ENCODE data around the gene ZCCHC8. TPM values are rescaled to one million over a fixed set of nuclear protein-coding genes. Genes with fewer than 3 reads are reported as not detected.
"Not testable (repeated sequence)": the region's sequence is repeated elsewhere in the genome, so short reads cannot be mapped to it uniquely, and the experiment has no call there.

Gene ZCCHC8
- polyA plus RNA-seq, 2 of the 4 experiments (the other 2 are of a cell fraction), result 20.9 to 40.1 TPM

- ATAC-seq (no peak), FAIRE-seq (no peak), DNase-seq (ENCODE audit: low read depth in 1 of 2, low spot score in 1 of 2) (peak in 1 of 2 experiments; percentile 46)
- peak overlapping the region in 1 of 2 experiments; percentile 25; a peak in 1 of 6 replicates for H3K27ac ChIP-seq
- no peaks in the 10 kb centered on the region for H3K9me3 ChIP-seq
- H3K4me1 ChIP-seq, result peaks cover 23% of the 10 kb centered on the region
- POLR2A ChIA-PET, result no interaction called here
- H3K4me2 ChIP-seq, result no peak overlapping the region
- TF ChIP-seq REST (IDR thresholded peaks at IDR 0.05), result no peak
- no peak for TF ChIP-seq EHF (CRISPR knock-in tag; IDR thresholded peaks at IDR 0.05)
- no peak for TF ChIP-seq KDM1A (IDR thresholded peaks at IDR 0.05; ENCODE audit: low read depth)
- no peak for TF ChIP-seq MAX (IDR thresholded peaks at IDR 0.05)
- TF ChIP-seq RARB (CRISPR knock-in tag; IDR thresholded peaks at IDR 0.05), result no peak
- no peak for TF ChIP-seq SREBF2 (IDR thresholded peaks at IDR 0.05)
- no peak for TF ChIP-seq TFCP2L1 (CRISPR knock-in tag; IDR thresholded peaks at IDR 0.05)
- WGBS (ENCODE audit: missing lambda C conversion rate), result 86% methylated on average over 4 of the region's 4 CpGs
- no peak overlapping the region for H3K4me3 ChIP-seq
- CTCF ChIA-PET, result interaction anchor here (0.7 to 3.4 kb wide), 2 partner anchors 46 to 68 kb away, joined by 3 to 18 read pairs; partner anchors contain the start of gene CLIP1
Observed at GRCh38 chr12:122467983-122468382, 32.7 kb downstream of the ZCCHC8 start.

- not testable (repeated sequence) for H3K4me3 ChIP-seq, H3K9me3 ChIP-seq, FAIRE-seq
- WGBS (ENCODE audit: missing lambda C conversion rate), result 43% methylated on average over 17 of the region's 17 CpGs
- H3K4me1 ChIP-seq, result peaks cover 19% of the 10 kb centered on the region
- peak in 1 of 2 experiments; percentile 56; a peak in 2 of 5 replicates for TF ChIP-seq EP300 (IDR thresholded peaks at IDR 0.05)
- TF ChIP-seq MAFK (IDR thresholded peaks at IDR 0.05; ENCODE audit: partially characterized antibody), result peak; percentile 63
- peak; percentile 26; the same call in 1 of the 2 replicates for TF ChIP-seq FOSL2 (IDR thresholded peaks at IDR 0.05)
- peak; percentile 96 for TF ChIP-seq FOSL2 (CRISPR knock-in tag; IDR thresholded peaks at IDR 0.05)
- peak; percentile 64; the same call in 1 of the 2 replicates for TF ChIP-seq GATA3 (IDR thresholded peaks at IDR 0.05; ENCODE audit: borderline replicate concordance)
- TF ChIP-seq MAX (IDR thresholded peaks at IDR 0.05), result peak; percentile 55
- peak in 1 of 2 experiments; percentile 40; a peak in 1 of 5 replicates for TF ChIP-seq JUN (IDR thresholded peaks at IDR 0.05)
- TF ChIP-seq HES2 (IDR thresholded peaks at IDR 0.05), result peak; percentile 51
- TF ChIP-seq JUNB (IDR thresholded peaks at IDR 0.05), result peak; percentile 47; the same call in 1 of the 2 replicates
- TF ChIP-seq SMC3 (IDR thresholded peaks at IDR 0.05), result 0 out of 3 replicates have a peak, but pooled peaks have one; percentile 2
- TF ChIP-seq CEBPB (IDR thresholded peaks at IDR 0.05), result peak; percentile 46 to 90
- 0 out of 2 replicates have a peak, but pooled peaks have one; percentile 17 for TF ChIP-seq EHF (CRISPR knock-in tag; IDR thresholded peaks at IDR 0.05)
- H3K4me2 ChIP-seq, result peak overlapping the region; percentile 59
- ATAC-seq (peak; percentile 91 to 99), DNase-seq (ENCODE audit: low read depth in 1 of 2, low spot score in 1 of 2) (peak; percentile 94 to 97)
- ChIA-PET POLR2A (interaction anchor here (0.7 to 1.6 kb wide), 4 partner anchors 37 to 65 kb away, joined by 3 to 11 read pairs (median 4); partner anchors contain the start of gene ZCCHC8), CTCF (interaction anchor here (1.4 to 4.0 kb wide), 4 partner anchors 10 to 65 kb away, joined by 3 to 21 read pairs (median 4); no protein-coding TSS in a partner anchor)
- peak overlapping the region; percentile 70 to 88 for H3K27ac ChIP-seq
Observed at GRCh38 chr12:122464317-122465042, 36.3 kb downstream of the ZCCHC8 start.

GRCh38 chr12:122460641-122461040 lies 40.1 kb downstream of the ZCCHC8 start:
- peaks cover 30% of the 10 kb centered on the region for H3K4me1 ChIP-seq
- ATAC-seq (no peak), FAIRE-seq (no peak), DNase-seq (ENCODE audit: low read depth in 1 of 2, low spot score in 1 of 2) (no peak)
- H3K27ac ChIP-seq, result peak overlapping the region in 1 of 2 experiments; percentile 63; a peak in 3 of 6 replicates
- no peak overlapping the region for H3K4me3 ChIP-seq
- ChIA-PET CTCF (interaction anchor here (1.7 to 3.2 kb wide), 3 partner anchors 11 to 105 kb away, joined by 5 to 12 read pairs (median 7); partner anchors contain the start of gene CLIP1), POLR2A (no interaction called here)
- no peaks in the 10 kb centered on the region for H3K9me3 ChIP-seq
- no peak overlapping the region for H3K4me2 ChIP-seq
- WGBS (ENCODE audit: missing lambda C conversion rate), result 71% methylated on average over 2 of the region's 2 CpGs
- TF ChIP-seq PHF8 (IDR thresholded peaks at IDR 0.05; ENCODE audit: borderline replicate concordance, low read depth), result no peak
- TF ChIP-seq E2F6 (IDR thresholded peaks at IDR 0.05; ENCODE audit: borderline replicate concordance, low read depth), result no peak
- no peak for TF ChIP-seq JUNB (IDR thresholded peaks at IDR 0.05)
- no peak for TF ChIP-seq GATA3 (IDR thresholded peaks at IDR 0.05; ENCODE audit: borderline replicate concordance)
- TF ChIP-seq BCL3 (IDR thresholded peaks at IDR 0.05), result no peak
- TF ChIP-seq ELK1 (IDR thresholded peaks at IDR 0.05; ENCODE audit: low read depth, low read length), result no peak
- no peak for TF ChIP-seq RFX5 (IDR thresholded peaks at IDR 0.05)
- no peak for TF ChIP-seq ATOH8 (CRISPR knock-in tag; IDR thresholded peaks at IDR 0.05; ENCODE audit: low read depth)
- TF ChIP-seq SMC3 (IDR thresholded peaks at IDR 0.05), result no peak
